ENCODE data around the gene FANCM.
A peak's percentile ranks its signal among the peaks of the same experiment; 100 is the strongest.

FANCM gene, protein sequence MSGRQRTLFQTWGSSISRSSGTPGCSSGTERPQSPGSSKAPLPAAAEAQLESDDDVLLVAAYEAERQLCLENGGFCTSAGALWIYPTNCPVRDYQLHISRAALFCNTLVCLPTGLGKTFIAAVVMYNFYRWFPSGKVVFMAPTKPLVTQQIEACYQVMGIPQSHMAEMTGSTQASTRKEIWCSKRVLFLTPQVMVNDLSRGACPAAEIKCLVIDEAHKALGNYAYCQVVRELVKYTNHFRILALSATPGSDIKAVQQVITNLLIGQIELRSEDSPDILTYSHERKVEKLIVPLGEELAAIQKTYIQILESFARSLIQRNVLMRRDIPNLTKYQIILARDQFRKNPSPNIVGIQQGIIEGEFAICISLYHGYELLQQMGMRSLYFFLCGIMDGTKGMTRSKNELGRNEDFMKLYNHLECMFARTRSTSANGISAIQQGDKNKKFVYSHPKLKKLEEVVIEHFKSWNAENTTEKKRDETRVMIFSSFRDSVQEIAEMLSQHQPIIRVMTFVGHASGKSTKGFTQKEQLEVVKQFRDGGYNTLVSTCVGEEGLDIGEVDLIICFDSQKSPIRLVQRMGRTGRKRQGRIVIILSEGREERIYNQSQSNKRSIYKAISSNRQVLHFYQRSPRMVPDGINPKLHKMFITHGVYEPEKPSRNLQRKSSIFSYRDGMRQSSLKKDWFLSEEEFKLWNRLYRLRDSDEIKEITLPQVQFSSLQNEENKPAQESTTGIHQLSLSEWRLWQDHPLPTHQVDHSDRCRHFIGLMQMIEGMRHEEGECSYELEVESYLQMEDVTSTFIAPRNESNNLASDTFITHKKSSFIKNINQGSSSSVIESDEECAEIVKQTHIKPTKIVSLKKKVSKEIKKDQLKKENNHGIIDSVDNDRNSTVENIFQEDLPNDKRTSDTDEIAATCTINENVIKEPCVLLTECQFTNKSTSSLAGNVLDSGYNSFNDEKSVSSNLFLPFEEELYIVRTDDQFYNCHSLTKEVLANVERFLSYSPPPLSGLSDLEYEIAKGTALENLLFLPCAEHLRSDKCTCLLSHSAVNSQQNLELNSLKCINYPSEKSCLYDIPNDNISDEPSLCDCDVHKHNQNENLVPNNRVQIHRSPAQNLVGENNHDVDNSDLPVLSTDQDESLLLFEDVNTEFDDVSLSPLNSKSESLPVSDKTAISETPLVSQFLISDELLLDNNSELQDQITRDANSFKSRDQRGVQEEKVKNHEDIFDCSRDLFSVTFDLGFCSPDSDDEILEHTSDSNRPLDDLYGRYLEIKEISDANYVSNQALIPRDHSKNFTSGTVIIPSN (N-terminal part only)

GRCh38 chr14:45135659-45136395, at the start of gene FANCM:
TSS of gene FANCM (plus strand) at chr14:45135930. CDS start at chr14:45136032, 102 bp downstream.
- no peaks in the 10 kb centered on the region for H3K27me3 ChIP-seq (ENCODE audit: insufficient read depth, low read length)
- no peak for TF ChIP-seq EZH2 (IDR thresholded peaks at IDR 0.05; ENCODE audit: borderline replicate concordance, low read length)
- TF ChIP-seq, protein P1, sequence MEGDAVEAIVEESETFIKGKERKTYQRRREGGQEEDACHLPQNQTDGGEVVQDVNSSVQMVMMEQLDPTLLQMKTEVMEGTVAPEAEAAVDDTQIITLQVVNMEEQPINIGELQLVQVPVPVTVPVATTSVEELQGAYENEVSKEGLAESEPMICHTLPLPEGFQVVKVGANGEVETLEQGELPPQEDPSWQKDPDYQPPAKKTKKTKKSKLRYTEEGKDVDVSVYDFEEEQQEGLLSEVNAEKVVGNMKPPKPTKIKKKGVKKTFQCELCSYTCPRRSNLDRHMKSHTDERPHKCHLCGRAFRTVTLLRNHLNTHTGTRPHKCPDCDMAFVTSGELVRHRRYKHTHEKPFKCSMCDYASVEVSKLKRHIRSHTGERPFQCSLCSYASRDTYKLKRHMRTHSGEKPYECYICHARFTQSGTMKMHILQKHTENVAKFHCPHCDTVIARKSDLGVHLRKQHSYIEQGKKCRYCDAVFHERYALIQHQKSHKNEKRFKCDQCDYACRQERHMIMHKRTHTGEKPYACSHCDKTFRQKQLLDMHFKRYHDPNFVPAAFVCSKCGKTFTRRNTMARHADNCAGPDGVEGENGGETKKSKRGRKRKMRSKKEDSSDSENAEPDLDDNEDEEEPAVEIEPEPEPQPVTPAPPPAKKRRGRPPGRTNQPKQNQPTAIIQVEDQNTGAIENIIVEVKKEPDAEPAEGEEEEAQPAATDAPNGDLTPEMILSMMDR (IDR thresholded peaks at IDR 0.05; ENCODE audit: low read length) = no peak
- H3K79me2 ChIP-seq (ENCODE audit: insufficient read depth, low read length) = peaks cover 55% of the 10 kb centered on the region

DNA sequence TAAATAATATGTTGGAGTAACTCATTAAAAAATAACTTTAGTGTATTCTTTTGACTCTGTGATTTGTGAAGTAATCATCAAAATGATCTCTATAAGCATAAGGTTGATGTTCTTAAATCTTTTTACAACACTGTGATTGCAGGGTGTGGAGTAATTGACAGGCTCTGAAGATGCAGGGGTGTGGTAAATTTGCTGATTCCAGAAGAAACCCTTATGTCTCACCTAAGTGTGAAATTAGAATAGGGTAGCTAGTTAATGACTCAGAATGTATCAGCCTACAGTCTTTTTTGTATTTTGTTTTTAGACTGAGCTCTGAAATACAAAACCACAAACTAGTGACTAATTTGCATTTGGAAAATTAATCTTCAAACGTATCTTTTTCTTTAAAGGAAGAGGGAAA, 45.9 kb upstream of the FANCM start:
- Histone ChIP-seq H3K27me3 (ENCODE audit: insufficient read depth, low read length) (no peaks in the 10 kb centered on the region), H2AFZ (ENCODE audit: low read length) (no peak overlapping the region), H3F3A (ENCODE audit: insufficient read depth, low read length) (no peaks in the 10 kb centered on the region; the same call in 1 of the 2 replicates), H3K36me3 (ENCODE audit: insufficient read depth, low read length) (peaks cover 57% of the 10 kb centered on the region), H3K9me3 (ENCODE audit: low read length) (no peaks in the 10 kb centered on the region), H3K4me1 (ENCODE audit: insufficient read depth, low read length, severe bottlenecking) (peaks cover 46% of the 10 kb centered on the region), H4K20me1 (ENCODE audit: insufficient read depth, low read length) (no peaks in the 10 kb centered on the region), H3K27ac (ENCODE audit: low read depth, low read length, poor library complexity, severe bottlenecking) (no peak overlapping the region), H3K4me3 (ENCODE audit: low read depth, low read length, poor library complexity, severe bottlenecking) (no peak overlapping the region), H3K79me2 (ENCODE audit: insufficient read depth, low read length) (peaks cover 91% of the 10 kb centered on the region), H3K4me2 (ENCODE audit: low read length) (no peak overlapping the region), H3K9me2 (ENCODE audit: low read depth, low read length) (no peaks in the 10 kb centered on the region), H3K9ac (ENCODE audit: low read length) (no peak overlapping the region)
- TF ChIP-seq, protein P1 (IDR thresholded peaks at IDR 0.05; ENCODE audit: low read length) = no peak
- TF ChIP-seq EZH2 (IDR thresholded peaks at IDR 0.05; ENCODE audit: borderline replicate concordance, low read length) = no peak

More at GRCh38 chr14:45135659-45136395, at the start of gene FANCM:
- Histone ChIP-seq H4K20me1 (ENCODE audit: insufficient read depth, low read length) (no peaks in the 10 kb centered on the region), H3K9me3 (ENCODE audit: low read length) (no peaks in the 10 kb centered on the region), H2AFZ (ENCODE audit: low read length) (peak within 1 kb of the TSS; percentile 97), H3K27ac (ENCODE audit: low read depth, low read length, poor library complexity, severe bottlenecking) (peak within 1 kb of the TSS; percentile 79), H3K4me2 (ENCODE audit: low read length) (peak within 1 kb of the TSS; percentile 90), H3K4me1 (ENCODE audit: insufficient read depth, low read length, severe bottlenecking) (peaks cover 62% of the 10 kb centered on the region), H3K36me3 (ENCODE audit: insufficient read depth, low read length) (no peaks in the 10 kb centered on the region), H3K9ac (ENCODE audit: low read length) (peak within 1 kb of the TSS; percentile 77), H3K9me2 (ENCODE audit: low read depth, low read length) (no peaks in the 10 kb centered on the region), H3F3A (ENCODE audit: insufficient read depth, low read length) (no peaks in the 10 kb centered on the region), H3K4me3 (ENCODE audit: low read depth, low read length, poor library complexity, severe bottlenecking) (peak within 1 kb of the TSS; percentile 92)
